Stimulated activated CD4-positive, alpha-beta T cell treated with anti-CD3 and anti-CD28 coated beads, Interleukin-2, amount 100 ng/mL, for 48 hours (primary cell): ENCODE data around the gene WDR35.
"Not testable (repeated sequence)": the region's sequence is repeated elsewhere in the genome, so short reads cannot be mapped to it uniquely, and the experiment has no call there.

ENCODE experiments used
- DNase-seq, 2 donors: peaks; one replicate each; pipeline ENCODE4 v3.0.0-alpha.2; 2020

WDR35 gene

GRCh38 chr2:19890104-19890503 is 99.8 kb downstream of the WDR35 start:
- DNase-seq, result no peak

DNA sequence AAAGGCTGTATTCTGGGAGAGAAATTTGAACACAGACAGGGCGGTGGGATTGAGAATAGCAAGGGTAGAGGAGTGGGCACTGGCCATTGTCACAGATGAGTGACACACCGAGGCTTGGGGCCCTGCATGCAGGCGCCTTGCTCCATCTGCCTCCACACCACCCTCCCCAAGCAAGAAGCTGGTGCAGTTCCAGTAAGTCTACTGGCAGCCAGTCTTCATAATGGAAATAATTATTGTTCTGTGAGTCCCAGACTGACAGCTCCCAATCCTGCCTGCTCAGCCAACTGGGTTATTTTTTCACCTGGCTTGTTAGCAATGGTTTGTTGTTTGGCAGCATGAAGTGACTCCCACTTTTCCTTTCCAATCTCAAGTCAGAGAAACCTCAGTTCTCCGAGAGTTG is 101.1 kb downstream of the WDR35 start:
- no peak for DNase-seq

GRCh38 chr2:19887510-19887909 is 102.4 kb downstream of the WDR35 start:
- no peak for DNase-seq

GRCh38 chr2:19886261-19886660 is 103.6 kb downstream of the WDR35 start:
- no peak for DNase-seq

- no peak for DNase-seq
Observed at GRCh38 chr2:19885791-19886190, 104.1 kb downstream of the WDR35 start.

DNA sequence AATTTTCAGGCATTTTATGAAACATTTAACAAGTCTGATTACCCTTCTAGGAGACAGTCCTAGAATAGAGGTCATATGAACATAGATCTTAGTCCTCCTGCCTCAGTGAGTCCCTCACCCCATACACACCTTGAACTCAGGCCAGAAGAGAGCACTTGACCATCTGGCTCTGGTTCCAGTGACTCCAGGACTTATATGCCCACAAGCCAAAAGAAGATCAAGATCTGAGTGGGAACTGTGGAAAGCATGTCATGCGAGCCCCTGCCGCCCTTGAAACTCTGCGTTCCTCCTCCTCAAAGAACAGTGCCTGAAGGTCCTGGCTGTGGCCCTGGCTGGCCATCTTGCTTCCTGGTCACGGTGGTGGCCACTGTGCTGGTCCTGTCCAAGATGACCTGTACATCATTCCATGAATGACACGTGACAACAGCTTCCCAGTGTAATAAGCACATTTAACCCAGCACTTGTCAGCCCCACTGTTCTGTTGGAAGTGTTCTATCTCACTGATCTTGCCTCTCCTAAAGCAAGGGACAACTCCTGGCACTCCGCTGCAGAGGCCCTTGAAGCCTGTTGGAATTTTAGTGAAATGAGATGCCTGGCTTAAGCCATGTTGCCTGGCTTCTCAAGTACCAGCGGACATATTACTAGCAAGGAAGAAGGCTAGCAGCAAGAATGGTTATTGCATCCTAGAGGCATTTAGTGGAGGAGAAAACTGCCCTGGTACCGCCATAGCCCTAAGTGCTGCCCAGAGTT is 105.8 kb downstream of the WDR35 start:
- no peak for DNase-seq

GRCh38 chr2:19883486-19883885 is 106.4 kb downstream of the WDR35 start:
- no peak for DNase-seq

GRCh38 chr2:19882286-19882685 is 107.6 kb downstream of the WDR35 start:
- no peak for DNase-seq

GRCh38 chr2:19881908-19882265 is 108.0 kb downstream of the WDR35 start:
- DNase-seq, result no peak

GRCh38 chr2:19881221-19881907 is 108.5 kb downstream of the WDR35 start:
- DNase-seq, result no peak

DNA sequence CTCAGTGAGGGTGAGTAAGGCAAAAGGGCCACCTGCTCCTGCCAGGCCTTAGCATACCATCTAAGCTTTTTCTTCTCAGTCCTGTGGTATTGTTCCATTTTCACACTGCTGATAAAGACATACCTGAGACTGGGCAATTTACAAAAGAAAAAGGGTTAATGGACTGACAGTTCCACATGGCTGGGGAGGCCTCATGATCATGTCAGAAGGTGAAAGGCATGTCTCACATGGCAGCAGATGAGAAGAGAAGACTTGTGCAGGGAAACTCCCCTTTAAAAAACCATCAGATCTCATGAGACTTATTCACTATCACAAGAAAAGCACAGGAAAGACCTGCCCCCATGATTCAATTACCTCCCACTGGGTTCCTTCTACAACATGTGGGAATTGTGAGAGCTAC is 109.7 kb downstream of the WDR35 start:
- not testable (repeated sequence) for DNase-seq

DNA sequence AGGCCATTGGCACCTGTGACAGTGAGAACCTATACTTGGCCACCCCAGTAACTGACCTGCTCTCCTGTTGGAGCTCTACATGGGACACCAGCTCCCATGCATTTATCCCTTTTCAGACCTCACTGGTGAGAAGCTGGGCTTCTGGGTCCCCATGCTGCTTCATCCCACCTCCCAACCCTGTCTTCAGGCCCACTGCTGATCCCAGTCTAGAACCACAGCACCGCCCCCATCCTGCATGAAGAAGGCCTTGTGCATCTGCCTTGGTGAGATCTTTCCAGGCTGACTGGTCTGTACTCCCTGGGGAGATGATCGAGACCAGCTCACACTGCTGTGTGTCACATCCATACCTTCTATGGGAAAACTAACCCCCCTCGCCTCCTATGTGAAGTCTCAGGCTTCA is 110.8 kb downstream of the WDR35 start:
- DNase-seq, result no peak

DNA sequence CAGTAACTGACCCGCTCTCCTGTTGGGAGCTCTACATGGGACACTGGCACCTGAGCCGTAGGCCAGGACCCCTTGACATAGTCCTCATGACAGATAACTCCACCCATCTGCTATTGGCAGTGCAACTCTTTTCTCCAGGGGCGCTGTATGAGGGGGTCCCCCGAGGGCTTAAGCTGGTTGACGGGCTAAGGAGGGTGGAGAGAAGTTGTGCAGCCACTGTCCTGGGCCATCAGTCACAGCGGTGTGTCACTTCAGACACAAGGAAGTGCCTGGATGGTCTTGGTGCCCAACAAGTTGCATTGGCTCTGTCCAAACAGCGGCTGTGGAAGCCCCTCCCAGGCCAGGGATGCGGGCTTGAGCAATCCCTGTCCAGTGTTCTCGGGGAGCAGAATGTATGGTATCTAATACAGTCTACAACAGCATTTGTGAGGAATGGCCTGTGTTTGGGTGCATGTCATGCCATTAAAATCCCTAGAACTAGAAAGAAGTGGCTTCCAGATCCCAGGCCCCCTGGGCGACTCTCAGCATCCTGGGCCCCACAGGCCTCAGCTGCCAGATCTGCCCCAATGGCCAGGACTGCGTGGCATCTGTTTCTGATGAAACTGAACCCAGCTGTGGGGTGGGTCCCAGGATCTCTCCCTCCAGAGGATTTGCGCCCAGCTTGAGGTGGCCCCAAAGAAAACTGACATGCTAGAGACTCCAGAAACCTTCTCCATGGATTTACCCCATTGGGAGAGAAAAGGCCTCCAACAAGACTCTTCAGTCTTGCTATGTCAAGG is 111.4 kb downstream of the WDR35 start:
- no peak for DNase-seq

DNA sequence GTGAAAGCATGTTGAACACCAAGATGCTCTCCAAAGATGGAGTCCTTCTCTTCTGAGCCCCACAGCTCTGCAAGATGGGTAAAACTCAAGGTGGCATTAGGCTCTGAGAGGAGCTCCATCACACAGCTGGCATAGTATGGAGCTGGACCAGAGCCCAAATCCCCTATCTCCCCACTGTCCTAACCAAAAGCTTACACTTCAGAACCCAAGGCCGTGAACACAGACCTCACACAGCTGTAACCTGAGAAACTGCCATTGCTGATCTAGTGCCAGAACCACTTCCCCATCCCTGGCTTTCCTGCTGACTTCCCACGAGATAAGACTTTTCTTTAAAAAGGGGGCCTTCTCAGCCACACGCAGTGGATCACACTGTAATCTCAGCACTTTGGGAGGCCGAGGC is 113.2 kb downstream of the WDR35 start:
- DNase-seq, result no peak

DNA sequence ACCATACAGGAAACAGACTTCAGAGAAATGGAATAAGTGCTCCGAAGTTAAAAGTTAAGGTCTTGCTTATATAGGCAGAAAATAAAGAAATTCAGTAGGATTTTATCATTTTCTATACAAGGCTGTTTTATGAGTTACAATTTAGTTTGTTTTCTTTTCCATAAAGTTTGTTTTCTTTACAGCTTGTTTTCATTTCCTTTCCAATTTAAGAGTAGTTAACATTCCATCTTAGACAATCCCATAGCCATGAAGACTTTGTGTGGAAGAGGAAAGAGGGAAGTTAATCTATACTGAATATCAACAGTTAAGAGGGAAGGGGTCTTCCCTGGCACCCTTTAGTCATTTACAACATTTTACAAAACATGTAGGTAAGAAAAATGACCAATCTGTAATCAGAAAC is 114.6 kb downstream of the WDR35 start:
- DNase-seq, result no peak

DNA sequence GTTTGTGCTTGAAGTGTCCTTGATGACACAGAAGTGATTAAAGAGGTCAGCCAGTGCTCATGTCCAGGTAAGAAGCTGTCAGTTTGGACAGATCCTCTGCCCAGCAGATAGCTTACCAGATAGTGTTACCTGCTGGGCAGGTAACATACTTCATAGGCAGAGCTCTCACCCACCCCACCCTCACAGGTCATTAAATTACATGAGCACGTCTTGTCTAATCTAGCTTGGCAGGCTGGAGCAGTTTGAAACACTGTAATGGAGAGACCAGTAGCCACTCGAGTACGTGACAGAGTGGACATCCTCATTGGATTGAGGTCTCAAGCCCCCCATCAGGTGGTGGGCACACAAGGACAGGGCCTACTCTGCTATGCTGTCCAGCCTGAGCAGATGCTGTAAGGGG is 115.2 kb downstream of the WDR35 start:
- DNase-seq, result no peak

- no peak for DNase-seq
Observed at GRCh38 chr2:19873014-19873413, 116.9 kb downstream of the WDR35 start.

DNA sequence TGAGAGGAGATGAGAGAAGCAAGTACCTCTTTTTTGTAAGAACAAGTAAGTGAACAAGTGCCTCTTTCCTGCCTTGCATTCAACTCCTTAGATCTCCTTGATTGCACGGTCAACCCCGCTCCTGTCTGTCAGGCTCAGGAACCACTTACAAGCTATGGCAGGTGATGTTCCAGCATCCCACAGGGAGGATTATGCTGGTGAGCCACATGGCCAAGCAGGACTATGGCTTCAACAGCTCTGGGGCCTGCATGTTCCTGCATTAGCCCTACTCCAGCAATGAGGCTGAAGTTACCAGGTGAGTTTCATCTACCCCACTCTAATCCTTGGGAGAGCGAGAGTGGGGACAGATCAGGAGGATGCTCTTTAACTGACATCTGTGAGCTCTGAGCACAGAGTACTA is 117.6 kb downstream of the WDR35 start:
- DNase-seq, result no peak

DNA sequence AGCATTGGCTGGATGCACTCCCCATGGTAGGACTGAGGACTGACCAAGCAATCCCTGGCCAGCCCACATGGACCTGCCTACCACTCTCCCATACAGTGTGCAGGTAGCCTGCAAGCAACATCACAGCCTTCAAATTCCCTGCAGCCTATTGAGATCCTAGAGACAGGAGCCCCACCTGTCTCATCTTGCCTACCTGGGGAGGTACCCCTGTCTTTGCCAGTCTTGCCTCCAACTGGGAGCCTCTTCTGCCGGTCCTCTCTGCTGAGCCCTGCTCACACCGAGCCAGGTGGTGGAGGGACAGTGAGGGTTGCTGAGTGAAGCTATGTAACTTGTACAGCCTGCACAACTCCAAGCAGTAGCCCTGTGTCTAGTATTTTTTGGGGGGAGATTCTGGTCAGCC is 118.1 kb downstream of the WDR35 start:
- no peak for DNase-seq

- DNase-seq, result no peak
Observed at GRCh38 chr2:19870792-19871191, 119.1 kb downstream of the WDR35 start.

- peak; percentile 30 to 34 for DNase-seq
Observed at GRCh38 chr2:19868701-19869580, 121.0 kb downstream of the WDR35 start.

DNA sequence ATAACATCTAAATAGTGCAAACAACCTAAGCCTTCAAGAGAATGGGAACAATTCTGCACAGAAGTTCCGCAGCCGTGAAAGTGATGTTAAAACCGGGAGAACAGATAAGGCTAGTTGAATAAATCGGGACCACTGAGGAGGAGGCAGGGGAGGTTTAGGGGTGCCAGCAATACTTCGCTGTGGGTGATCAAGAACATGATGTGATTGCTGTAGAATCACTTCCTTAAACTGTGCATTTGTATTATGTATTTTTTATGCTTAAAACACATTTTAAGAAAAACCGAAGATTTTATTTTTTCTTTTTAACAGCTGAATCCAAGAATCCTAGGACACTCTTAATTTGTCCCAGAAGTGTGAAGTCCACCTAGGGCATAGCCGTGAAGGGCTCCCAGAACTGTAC is 121.7 kb downstream of the WDR35 start:
- DNase-seq, result no peak

DNA sequence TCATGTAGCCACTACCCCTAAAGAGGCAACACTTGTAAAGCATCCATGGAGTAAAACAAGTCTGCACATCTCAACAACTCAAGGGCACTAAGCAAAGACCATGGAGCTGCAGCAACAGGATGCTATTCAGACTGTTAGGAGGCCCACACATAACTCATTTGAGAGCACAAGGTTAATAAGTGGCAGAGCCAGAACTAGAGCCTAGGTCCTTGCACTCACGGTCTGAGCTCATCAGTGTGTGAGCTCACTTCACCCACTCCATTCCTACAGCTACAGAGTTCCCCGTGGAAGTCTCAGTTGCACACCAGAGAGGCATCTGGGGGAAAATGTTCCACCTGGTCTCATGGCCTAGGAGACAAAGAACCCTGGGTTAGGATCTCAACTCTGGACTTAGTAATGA is 123.1 kb downstream of the WDR35 start:
- no peak for DNase-seq
